H1 (cell line): Measurements from ENCODE around the gene NIN. TPM values are rescaled to one million over a fixed set of nuclear protein-coding genes. Genes with fewer than 3 reads are reported as not detected.

ENCODE experiments used
- BACH1 ChIP-seq: IDR thresholded peaks from 2 replicates; pipeline ENCODE4 v1.6.1; 2012; ENCODE audit warnings: low read length, improper control_type of control experiment
- BCL11A ChIP-seq, 2 experiments: IDR thresholded peaks; one replicate each; pipeline ENCODE4 v1.6.1; 2011; ENCODE audit warnings: low read depth in 2 of 2, low read length in 2 of 2, mild to moderate bottlenecking in 2 of 2
- BRCA1 ChIP-seq: IDR thresholded peaks from 2 replicates; pipeline ENCODE4 v1.6.1; 2012; ENCODE audit warnings: low read depth, low read length, improper control_type of control experiment
- CBX5 ChIP-seq: fragments of 300-800, 300-1000 bp; sonication (generic); IDR thresholded peaks from 2 replicates; pipeline ENCODE4 v1.7.1; 2016; ENCODE audit warnings: antibody characterized with exemption, low read length, low read depth
- EZH2 ChIP-seq: fragments of 200-600 bp; sonication (generic); IDR thresholded peaks from 2 replicates; pipeline ENCODE4 v1.7.1; 2012; ENCODE audit warnings: low read depth, mild to moderate bottlenecking, moderate library complexity, low read length, inconsistent platforms; ENCODE audit not compliant: severe bottlenecking
- GTF2F1 ChIP-seq: IDR thresholded peaks from 2 replicates; pipeline ENCODE4 v1.6.1; 2012; ENCODE audit warnings: low read depth, low read length, improper control_type of control experiment, borderline replicate concordance
- HDAC6 ChIP-seq: IDR thresholded peaks from one replicate; pipeline ENCODE4 v1.7.1; 2012; ENCODE audit warnings: low read depth, mild to moderate bottlenecking, inconsistent platforms, low read length, moderate library complexity
- KDM5A ChIP-seq: fragments of 200-600 bp; IDR thresholded peaks from 2 replicates; pipeline ENCODE4 v1.7.1; 2012; ENCODE audit warnings: mild to moderate bottlenecking, low read length, inconsistent platforms, mixed read lengths
- PHF8 ChIP-seq: fragments of 200-600 bp; sonication (generic); conservative IDR thresholded peaks from 2 replicates; pipeline ENCODE4 v1.7.1; 2012; ENCODE audit warnings: low read depth, mild to moderate bottlenecking, inconsistent platforms, low read length, moderate library complexity
- RBBP5 ChIP-seq: IDR thresholded peaks from 2 replicates; pipeline ENCODE4 v1.7.1; 2012; ENCODE audit warnings: low read depth, mild to moderate bottlenecking, inconsistent platforms, low read length, moderate library complexity, borderline replicate concordance
- RNF2 ChIP-seq: fragments of 200-900, 300-1000 bp; sonication (generic); IDR thresholded peaks from 2 replicates; pipeline ENCODE4 v1.7.1; 2016; ENCODE audit warnings: borderline replicate concordance, low read depth, mild to moderate bottlenecking, antibody characterized with exemption, low read length; ENCODE audit not compliant: poor library complexity, severe bottlenecking; ENCODE audit errors: missing control alignments
- RXRA ChIP-seq: IDR thresholded peaks from 2 replicates; pipeline ENCODE4 v1.6.1; 2011; ENCODE audit warnings: low read depth, mild to moderate bottlenecking, low read length, moderate library complexity; ENCODE audit not compliant: insufficient read depth
- SRF ChIP-seq: IDR thresholded peaks from 2 replicates; pipeline ENCODE4 v1.6.1; 2011; ENCODE audit warnings: mild to moderate bottlenecking, low read depth, low read length, moderate library complexity
- TAF1 ChIP-seq: IDR thresholded peaks from 2 replicates; pipeline ENCODE4 v1.6.1; 2011; ENCODE audit warnings: mild to moderate bottlenecking, low read depth, low read length
- TBP ChIP-seq: IDR thresholded peaks from 2 replicates; pipeline ENCODE4 v1.6.1; 2011; ENCODE audit warnings: low read depth, low read length, improper control_type of control experiment
- polyA plus RNA-seq, 7 experiments: library from polyadenylated mRNA; depleted of rRNA in 3 of 7; stranded (reverse) in 5 of 7; unstranded in 2 of 7; fragments of >200 nt in 5 of 7; fragments of 200-250 nt in 2 of 7; gene quantifications; 1 replicate in 5 of 7; 2 replicates in 1 of 7; 4 replicates in 1 of 7; pipeline versions ENCODE4 v1.2.1 to v1.2.3, GENCODE V29; 2011 to 2013; ENCODE audit warnings: missing spikeins in 2 of 7, mixed read lengths in 2 of 7
- total RNA-seq: library from RNA; stranded (reverse); fragmentation: NEBNext Ultra II Directional; extraction: Animal tissue kit (Norgen Biotek cat#: 25700); gene quantifications from 2 replicates; pipeline ENCODE4 v1.2.1, GENCODE V29; 2021
- TF ChIP-seq, protein P1 (sequence below), 3 experiments: IDR thresholded peaks; 1 replicate in 2 of 3; 2 replicates in 1 of 3; pipeline versions ENCODE4 v1.5.1 to v1.6.1; 2011; ENCODE audit warnings: low read length in 3 of 3, mild to moderate bottlenecking in 3 of 3, inconsistent platforms in 2 of 3, low read depth in 1 of 3, moderate library complexity in 1 of 3; ENCODE audit not compliant: insufficient read depth in 1 of 3; ENCODE audit errors: control extremely low read depth in 1 of 3

Gene NIN
- total and polyA plus RNA-seq, 2 of the 8 experiments (the other 6 are each of a cell fraction or from before 2014, with no cell fraction given) = 3.2 to 21.3 TPM

DNA sequence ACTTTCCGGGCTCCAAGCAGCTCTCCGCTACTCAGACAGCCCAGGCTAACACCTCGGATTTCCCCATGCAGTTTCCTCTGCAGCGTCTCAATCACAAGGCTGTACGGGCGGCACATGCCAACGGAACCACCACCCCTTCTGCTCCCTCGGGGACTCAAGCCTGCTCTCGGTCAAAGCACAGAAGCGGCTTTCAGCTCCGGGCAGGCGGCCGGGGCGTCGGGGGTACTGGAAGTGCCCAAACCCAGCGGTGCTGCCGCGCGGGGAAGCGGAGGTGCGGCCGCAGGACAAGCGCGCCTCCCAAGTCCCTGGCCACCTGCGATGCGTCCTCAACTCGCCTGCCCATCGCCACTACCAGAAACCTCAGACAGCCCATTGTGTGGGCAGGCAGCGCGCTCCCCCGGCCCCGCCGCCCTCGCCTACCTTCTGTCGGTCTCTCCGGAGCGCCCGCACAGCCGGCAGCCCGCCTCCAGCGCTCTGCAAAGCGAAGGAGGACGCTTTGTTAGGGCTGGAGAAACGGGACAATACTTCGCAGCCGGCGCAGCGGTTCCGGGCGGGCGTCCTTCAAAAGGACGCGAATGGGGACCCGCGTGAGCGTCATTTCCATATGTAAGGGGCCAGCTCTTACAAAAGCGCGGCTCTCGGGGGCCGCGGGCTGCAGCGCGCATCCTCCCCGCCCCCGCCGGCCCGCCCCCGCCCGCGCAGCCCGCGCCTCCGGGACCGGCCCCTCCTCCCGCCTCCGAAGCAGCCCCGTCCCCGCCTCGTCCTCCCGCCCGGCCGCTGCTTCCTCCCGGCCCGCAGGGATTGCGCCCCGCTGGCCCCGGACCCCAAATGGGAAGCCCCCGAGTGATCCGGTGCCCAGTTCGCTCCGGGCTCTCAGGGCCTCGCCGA lies 674 bp downstream of the NIN start (continued):
- TF ChIP-seq, protein P1, sequence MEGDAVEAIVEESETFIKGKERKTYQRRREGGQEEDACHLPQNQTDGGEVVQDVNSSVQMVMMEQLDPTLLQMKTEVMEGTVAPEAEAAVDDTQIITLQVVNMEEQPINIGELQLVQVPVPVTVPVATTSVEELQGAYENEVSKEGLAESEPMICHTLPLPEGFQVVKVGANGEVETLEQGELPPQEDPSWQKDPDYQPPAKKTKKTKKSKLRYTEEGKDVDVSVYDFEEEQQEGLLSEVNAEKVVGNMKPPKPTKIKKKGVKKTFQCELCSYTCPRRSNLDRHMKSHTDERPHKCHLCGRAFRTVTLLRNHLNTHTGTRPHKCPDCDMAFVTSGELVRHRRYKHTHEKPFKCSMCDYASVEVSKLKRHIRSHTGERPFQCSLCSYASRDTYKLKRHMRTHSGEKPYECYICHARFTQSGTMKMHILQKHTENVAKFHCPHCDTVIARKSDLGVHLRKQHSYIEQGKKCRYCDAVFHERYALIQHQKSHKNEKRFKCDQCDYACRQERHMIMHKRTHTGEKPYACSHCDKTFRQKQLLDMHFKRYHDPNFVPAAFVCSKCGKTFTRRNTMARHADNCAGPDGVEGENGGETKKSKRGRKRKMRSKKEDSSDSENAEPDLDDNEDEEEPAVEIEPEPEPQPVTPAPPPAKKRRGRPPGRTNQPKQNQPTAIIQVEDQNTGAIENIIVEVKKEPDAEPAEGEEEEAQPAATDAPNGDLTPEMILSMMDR (IDR thresholded peaks at IDR 0.05; ENCODE audit: control extremely low read depth in 1 of 3, insufficient read depth in 1 of 3, low read depth in 1 of 3, low read length in 3 of 3) = peak in 1 of 3 experiments; percentile 5; a peak in 1 of 4 replicates
- TF ChIP-seq RXRA = no peak
- TF ChIP-seq SRF = no peak
- no peak for TF ChIP-seq PHF8
- TF ChIP-seq CBX5 = no peak
- TF ChIP-seq GTF2F1 = no peak
- TF ChIP-seq KDM5A = no peak
- no peak for TF ChIP-seq BCL11A (IDR thresholded peaks at IDR 0.05; ENCODE audit: low read depth in 2 of 2, low read length in 2 of 2)
- TF ChIP-seq BRCA1 = no peak
- peak; percentile 27 for TF ChIP-seq RBBP5
- peak; percentile 55 for TF ChIP-seq EZH2
- peak; percentile 37; the same call in 1 of the 2 replicates for TF ChIP-seq TBP
- 0 out of 2 replicates have a peak, but pooled peaks have one; percentile 10 for TF ChIP-seq BACH1
- TF ChIP-seq TAF1 = peak; percentile 48; the same call in 1 of the 2 replicates
- TF ChIP-seq HDAC6 = no peak
- peak; percentile 56 for TF ChIP-seq RNF2
